ENCODE data around the gene PPIE. TPM values are rescaled to one million over a fixed set of nuclear protein-coding genes. Genes with fewer than 3 reads are reported as not detected.

PPIE gene
- polyA plus RNA-seq, 1 donor = 41.6 TPM

DNA sequence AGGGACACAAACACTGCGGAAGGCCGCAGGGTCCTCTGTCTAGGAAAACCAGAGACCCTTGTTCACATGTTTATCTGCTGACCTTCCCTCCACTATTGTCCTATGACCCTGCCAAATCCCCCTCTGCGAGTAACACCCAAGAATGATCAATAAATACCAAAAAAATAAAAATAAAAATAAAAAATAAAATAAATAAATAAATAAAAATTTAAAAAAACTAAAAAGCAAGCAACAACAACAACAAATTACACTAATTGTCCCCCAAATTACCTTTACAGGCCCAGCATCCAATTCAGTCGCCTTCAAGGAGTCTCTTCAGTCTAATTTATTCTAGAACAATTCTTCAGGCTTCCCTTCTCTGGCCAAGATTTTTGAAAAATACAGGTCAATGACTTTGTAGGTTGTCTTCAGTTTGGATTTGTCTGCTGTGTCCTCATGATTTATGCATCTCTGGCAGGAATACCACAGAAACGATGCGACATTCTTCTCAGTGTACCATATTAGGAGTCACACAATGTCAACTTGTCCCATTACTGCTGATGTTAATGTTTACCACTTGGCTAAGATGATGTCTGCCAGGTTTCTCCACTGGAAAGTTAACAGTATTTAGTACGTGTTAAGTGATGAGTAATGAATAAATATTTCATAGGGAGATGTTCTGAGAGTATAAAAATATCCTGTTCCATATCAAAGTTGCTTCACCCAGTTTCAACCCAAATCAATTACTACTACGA lies 70.3 kb downstream of the PPIE start:
- DNase-seq = no peak

DNA sequence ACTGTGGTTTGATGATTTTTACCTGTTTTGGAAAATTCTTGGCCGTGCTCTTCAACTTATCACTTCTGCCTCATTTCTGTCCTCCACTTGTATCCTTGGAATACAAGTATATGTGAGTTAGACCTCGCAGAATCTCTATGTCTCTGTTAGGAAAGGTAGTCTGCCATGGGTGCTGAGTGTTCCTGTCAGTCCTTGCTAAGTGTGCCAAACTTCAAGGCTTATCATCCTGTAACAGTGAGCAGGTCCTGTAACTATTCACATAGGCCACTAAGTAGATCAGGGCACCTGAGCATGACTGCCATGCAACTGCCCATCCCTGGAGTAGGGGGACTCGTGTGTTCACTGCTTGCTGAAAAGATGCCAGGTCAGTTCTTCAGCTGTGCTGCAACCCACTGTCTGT lies 74.2 kb downstream of the PPIE start:
- DNase-seq = no peak

Other genes with a start within 250 kb of the PPIE start
- 0.53 TPM for gene BMP8A, start 247.2 kb upstream of the PPIE start, polyA plus RNA-seq (ENCODE audit: insufficient read length)
- 538 TPM for gene PABPC4, start 162.1 kb upstream of the PPIE start, polyA plus RNA-seq (ENCODE audit: insufficient read length)
- 56.8 TPM for gene HEYL, start 99.2 kb upstream of the PPIE start, polyA plus RNA-seq (ENCODE audit: insufficient read length)
- gene NT5C1A, start 66.8 kb upstream of the PPIE start, polyA plus RNA-seq (ENCODE audit: insufficient read length) = 12.8 TPM
- 1.8 TPM for gene HPCAL4, start 47.4 kb upstream of the PPIE start, polyA plus RNA-seq (ENCODE audit: insufficient read length)
- gene OXCT2, start 32.5 kb downstream of the PPIE start, polyA plus RNA-seq (ENCODE audit: insufficient read length) = 0.37 TPM
- 1.5 TPM for gene BMP8B, start 50.0 kb downstream of the PPIE start, polyA plus RNA-seq (ENCODE audit: insufficient read length)
- 17.2 TPM for gene TRIT1, start 144.6 kb downstream of the PPIE start, polyA plus RNA-seq (ENCODE audit: insufficient read length)
- 2.6 TPM for gene MYCL, start 163.0 kb downstream of the PPIE start, polyA plus RNA-seq (ENCODE audit: insufficient read length)
- gene MFSD2A, start 216.3 kb downstream of the PPIE start, polyA plus RNA-seq (ENCODE audit: insufficient read length) = 1.2 TPM